ENCODE measurements around the gene ALOX12B. TPM values are rescaled to one million over a fixed set of nuclear protein-coding genes. Genes with fewer than 3 reads are reported as not detected.

Gene ALOX12B
- total and polyA plus RNA-seq, 2 of the 8 experiments (the other 6 are each of a cell fraction or from before 2014, with no cell fraction given): 0.86 TPM; not detected in 1

DNA sequence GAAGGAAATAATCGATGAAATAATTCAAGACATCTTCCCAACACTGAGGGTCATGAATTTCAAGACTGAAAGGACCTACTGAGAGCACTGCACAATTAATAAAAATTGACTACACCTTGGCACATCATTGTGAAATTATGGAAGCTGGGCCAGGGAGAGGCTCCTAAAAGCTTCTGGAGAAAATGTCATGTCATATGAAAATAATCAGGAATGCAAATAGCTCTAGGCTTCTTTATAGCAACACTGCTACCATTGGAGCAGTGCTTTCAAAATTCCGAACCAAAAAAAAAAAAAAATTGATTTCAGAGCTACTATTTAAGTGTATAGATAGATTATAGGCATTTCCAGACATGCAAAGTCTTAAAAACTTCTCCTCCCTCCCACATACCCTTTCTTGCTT lies 55.1 kb downstream of the ALOX12B start (continued):
- TF ChIP-seq, protein P1, sequence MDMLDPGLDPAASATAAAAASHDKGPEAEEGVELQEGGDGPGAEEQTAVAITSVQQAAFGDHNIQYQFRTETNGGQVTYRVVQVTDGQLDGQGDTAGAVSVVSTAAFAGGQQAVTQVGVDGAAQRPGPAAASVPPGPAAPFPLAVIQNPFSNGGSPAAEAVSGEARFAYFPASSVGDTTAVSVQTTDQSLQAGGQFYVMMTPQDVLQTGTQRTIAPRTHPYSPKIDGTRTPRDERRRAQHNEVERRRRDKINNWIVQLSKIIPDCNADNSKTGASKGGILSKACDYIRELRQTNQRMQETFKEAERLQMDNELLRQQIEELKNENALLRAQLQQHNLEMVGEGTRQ (IDR thresholded peaks at IDR 0.05; ENCODE audit: low read length): no peak
- TF ChIP-seq TEAD4 (IDR thresholded peaks at IDR 0.05; ENCODE audit: low read depth, low read length): no peak
- TF ChIP-seq HDAC6 (IDR thresholded peaks at IDR 0.05; ENCODE audit: low read depth, low read length): no peak
